Progenitor cell of endocrine pancreas (in vitro differentiated cells): Measurements from ENCODE around the gene ELP5. TPM values are rescaled to one million over a fixed set of nuclear protein-coding genes. Genes with fewer than 3 reads are reported as not detected.

Experiments
- DNase-seq: peaks from one replicate; pipeline ENCODE4 v3.0.0; 2021; ENCODE audit warnings: low spot score; ENCODE audit not compliant: unreplicated experiment
- H3K27ac Mint-ChIP-seq: 2 replicates; pipeline ENCODE4 v1.8.0; 2021; ENCODE audit warnings: mild to moderate bottlenecking, moderate library complexity, mixed read lengths
- H3K27me3 Mint-ChIP-seq: 2 replicates; pipeline ENCODE4 v1.8.0; 2021; ENCODE audit warnings: mixed read lengths
- H3K36me3 Mint-ChIP-seq: 2 replicates; pipeline ENCODE4 v1.8.0; 2022; ENCODE audit warnings: mixed read lengths; ENCODE audit not compliant: insufficient read depth
- H3K4me1 Mint-ChIP-seq: 2 replicates; pipeline ENCODE4 v1.8.0; 2021; ENCODE audit warnings: low read depth, mixed read lengths
- H3K4me3 Mint-ChIP-seq: 2 replicates; pipeline ENCODE4 v1.8.0; 2021; ENCODE audit warnings: low read depth, mild to moderate bottlenecking, moderate library complexity, mixed read lengths
- H3K9me3 Mint-ChIP-seq: 2 replicates; pipeline ENCODE4 v1.8.0; 2021; ENCODE audit warnings: low read depth, mixed read lengths
- CTCF ChIP-seq: fragments of 200-600 bp; sonication (generic); IDR thresholded peaks from one replicate; pipeline ENCODE4 v1.5.0; 2021; ENCODE audit warnings: antibody characterized with exemption, mild to moderate bottlenecking; ENCODE audit not compliant: unreplicated experiment
- total RNA-seq: library from RNA; stranded (reverse); gene quantifications from 2 replicates; pipeline ENCODE4 v1.2.1, GENCODE V29; 2021

Gene ELP5
- total RNA-seq, 1 donor from 2014 or later: 45.0 TPM

GRCh38 chr17:7262935-7263800 lies 11.2 kb downstream of the ELP5 start:
- H3K36me3 Mint-ChIP-seq: peaks cover 4% of the 10 kb centered on the region
- H3K4me3 Mint-ChIP-seq: peak overlapping the region; percentile 99
- H3K27me3 Mint-ChIP-seq: no peaks in the 10 kb centered on the region
- H3K27ac Mint-ChIP-seq: peak overlapping the region; percentile 99
- peaks cover 36% of the 10 kb centered on the region for H3K4me1 Mint-ChIP-seq
- H3K9me3 Mint-ChIP-seq: no peaks in the 10 kb centered on the region
- TF ChIP-seq CTCF: no peak
- DNase-seq: peak; percentile 54

- peaks cover 33% of the 10 kb centered on the region for H3K4me1 Mint-ChIP-seq
- peak overlapping the region; percentile 99 for H3K4me3 Mint-ChIP-seq
- no peak for TF ChIP-seq CTCF
- peak overlapping the region; percentile 99 for H3K27ac Mint-ChIP-seq
- no peaks in the 10 kb centered on the region for H3K9me3 Mint-ChIP-seq
- no peaks in the 10 kb centered on the region for H3K27me3 Mint-ChIP-seq
- DNase-seq: no peak
- peaks cover 4% of the 10 kb centered on the region for H3K36me3 Mint-ChIP-seq
Measured at GRCh38 chr17:7263801-7264078, 11.7 kb downstream of the ELP5 start.

GRCh38 chr17:7266784-7267183 lies 14.8 kb downstream of the ELP5 start:
- H3K9me3 Mint-ChIP-seq: no peaks in the 10 kb centered on the region
- TF ChIP-seq CTCF: no peak
- H3K4me1 Mint-ChIP-seq: peaks cover 17% of the 10 kb centered on the region
- no peak overlapping the region for H3K4me3 Mint-ChIP-seq
- peak overlapping the region; percentile 42 for H3K27ac Mint-ChIP-seq
- no peak for DNase-seq
- peaks cover 4% of the 10 kb centered on the region for H3K27me3 Mint-ChIP-seq
- H3K36me3 Mint-ChIP-seq: no peaks in the 10 kb centered on the region

- H3K9me3 Mint-ChIP-seq: no peaks in the 10 kb centered on the region
- H3K4me1 Mint-ChIP-seq: peaks cover 6% of the 10 kb centered on the region
- H3K27me3 Mint-ChIP-seq: peaks cover 22% of the 10 kb centered on the region
Measured at GRCh38 chr17:7279448-7279847, 27.4 kb downstream of the ELP5 start.

GRCh38 chr17:7280519-7281073 lies 28.6 kb downstream of the ELP5 start:
- no peaks in the 10 kb centered on the region for H3K36me3 Mint-ChIP-seq
- peaks cover 22% of the 10 kb centered on the region for H3K27me3 Mint-ChIP-seq
- peak; percentile 84 for TF ChIP-seq CTCF
- peak overlapping the region; percentile 58 for H3K27ac Mint-ChIP-seq
- peak; percentile 70 for DNase-seq
- H3K4me1 Mint-ChIP-seq: peaks cover 6% of the 10 kb centered on the region
- no peaks in the 10 kb centered on the region for H3K9me3 Mint-ChIP-seq
- H3K4me3 Mint-ChIP-seq: peak overlapping the region; percentile 76

More at GRCh38 chr17:7279448-7279847, 27.4 kb downstream of the ELP5 start:
- Mint-ChIP-seq H3K36me3 (no peaks in the 10 kb centered on the region), H3K27ac (no peak overlapping the region), H3K4me3 (no peak overlapping the region)
- DNase-seq: no peak
- TF ChIP-seq CTCF: no peak
